ENCODE results near the gene TMEM11.

GRCh38 chr17:21196126-21196525 is 17.8 kb downstream of the TMEM11 start:
- TF ChIP-seq CTCF (IDR thresholded peaks at IDR 0.05; ENCODE audit: low read length), result no peak
- TF ChIP-seq EZH2 (optimal IDR thresholded peaks at IDR 0.05; ENCODE audit: low read depth, low read length), result no peak
- TF ChIP-seq EZH2phosphoT487 (IDR thresholded peaks at IDR 0.05; ENCODE audit: low read length), result no peak

Measured in MM.1S (cell line).